Stimulated activated CD8-positive, alpha-beta memory T cell treated with anti-CD3 and anti-CD28 coated beads, Interleukin-12 subunit alpha, Interleukin-12 subunit beta, amount 100 ng/mL, for 24 hours (primary cell): ENCODE measurements around the gene RPUSD1.
A peak's percentile ranks its signal among the peaks of the same experiment; 100 is the strongest.
"Not testable (repeated sequence)": the region's sequence is repeated elsewhere in the genome, so short reads cannot be mapped to it uniquely, and the experiment has no call there.

Experiments used
- DNase-seq: peaks from one replicate; pipeline ENCODE4 v3.0.0-alpha.2; 2020; ENCODE audit errors: extremely low read depth

RPUSD1 gene

DNA sequence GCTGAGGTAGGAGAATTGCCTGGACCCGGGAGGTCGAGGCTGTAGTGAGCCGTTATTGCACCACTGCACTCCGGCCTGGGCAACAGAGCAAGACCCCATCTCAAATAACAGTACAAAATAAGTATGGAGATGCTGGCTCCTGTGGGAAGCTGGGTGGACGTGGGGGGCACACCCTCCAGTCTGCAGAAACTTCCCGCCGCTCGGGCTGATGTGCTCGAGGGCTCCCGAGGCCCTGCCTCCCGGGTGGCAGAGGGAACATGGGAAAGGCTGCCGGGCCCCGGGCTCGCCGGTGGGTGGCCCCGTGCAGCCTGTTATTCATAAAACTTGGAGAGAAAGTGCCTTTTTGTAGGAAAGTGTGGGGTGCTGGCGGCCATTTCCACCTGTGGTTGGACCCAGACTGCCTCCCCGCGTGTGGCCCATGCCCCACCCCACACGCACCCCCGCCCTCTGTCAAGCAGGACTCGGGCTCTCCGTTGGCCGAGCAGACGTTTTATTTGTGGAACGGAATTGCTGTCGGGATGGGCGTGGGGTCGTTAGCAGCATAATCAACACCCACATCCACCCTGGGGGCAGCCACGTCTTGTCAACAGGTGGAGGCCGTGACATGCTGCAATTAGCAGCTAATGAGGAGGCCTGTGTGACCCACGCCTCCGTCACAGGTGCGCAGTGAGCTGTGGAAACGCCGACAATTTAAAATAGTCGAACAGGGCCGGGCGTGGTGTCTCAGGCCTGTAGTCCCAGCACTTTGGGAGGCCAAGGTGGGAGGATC lies 40.0 kb downstream of the RPUSD1 start:
- no peak for DNase-seq

DNA sequence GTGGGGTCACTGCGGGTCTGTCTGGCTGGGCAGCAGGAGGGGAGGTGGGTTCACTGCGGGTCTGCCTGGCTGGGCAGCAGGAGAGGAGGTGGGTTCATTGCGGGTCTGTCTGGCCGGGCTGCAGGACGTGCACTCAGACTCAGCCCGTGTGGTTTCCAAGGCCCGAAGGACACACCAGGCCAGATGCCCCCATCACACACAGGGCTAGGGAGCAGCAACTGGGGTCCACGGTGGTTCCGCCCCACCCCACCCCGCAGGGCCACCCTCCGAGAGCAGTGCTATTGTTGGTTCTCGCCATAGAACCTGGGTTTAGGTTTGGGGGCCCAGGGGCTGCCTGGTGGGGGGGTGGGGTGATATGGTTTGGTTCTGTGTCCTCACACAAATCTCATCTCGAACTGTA lies 41.5 kb downstream of the RPUSD1 start:
- no peak for DNase-seq

DNA sequence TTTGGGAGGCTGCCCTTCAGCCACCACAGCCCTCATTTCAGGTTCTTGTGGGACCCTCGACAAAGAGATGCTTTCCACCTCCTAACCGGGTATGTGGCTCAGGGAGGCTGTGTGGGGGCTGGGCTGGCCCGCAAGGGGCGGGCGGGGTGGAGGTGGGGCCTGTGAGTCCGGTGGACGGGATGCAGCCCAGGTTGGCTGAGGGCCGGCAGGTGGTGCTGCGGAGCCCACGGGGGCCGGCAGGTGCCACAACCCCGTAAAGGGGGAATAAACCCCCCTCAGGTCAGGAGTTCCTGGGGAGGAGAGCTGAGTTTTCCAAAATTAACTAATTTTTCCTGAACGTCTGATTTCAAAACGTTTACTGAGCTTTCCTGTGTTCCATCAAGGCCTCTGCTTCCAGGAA lies 42.4 kb downstream of the RPUSD1 start:
- no peak for DNase-seq

DNA sequence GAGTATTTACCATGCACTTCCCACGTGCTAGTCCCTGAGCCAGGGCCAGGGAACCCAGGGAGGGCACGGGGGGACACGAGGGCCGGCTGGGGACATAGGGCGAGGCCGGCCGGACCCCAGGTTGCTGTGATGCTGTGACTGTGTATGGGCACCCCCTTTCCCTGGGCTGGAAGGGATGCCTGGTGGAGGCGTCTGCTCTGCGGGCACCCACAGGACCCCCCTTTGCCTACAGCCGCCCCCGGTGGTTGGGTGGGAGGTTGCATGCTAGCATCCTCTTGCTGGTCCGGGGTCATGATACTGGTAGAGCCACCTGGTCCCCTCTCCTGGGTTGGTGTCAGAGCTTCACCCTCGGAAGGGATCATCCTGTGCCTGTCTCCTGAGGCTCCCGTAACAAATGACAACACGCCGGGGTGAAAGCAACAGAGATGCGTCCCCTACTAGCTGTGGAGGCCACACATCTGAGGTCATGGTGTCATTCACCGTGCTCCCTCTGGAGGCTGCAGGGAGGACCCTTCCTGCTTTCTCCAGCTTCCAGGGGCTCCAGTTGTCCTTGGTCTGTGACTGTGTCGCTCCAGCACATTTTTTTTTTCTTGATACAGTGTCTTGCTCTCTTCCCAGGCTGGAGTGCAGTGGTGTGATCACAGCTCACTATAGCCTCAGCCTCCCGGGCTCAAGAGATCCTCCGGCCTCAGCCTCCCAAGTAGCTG lies 44.2 kb downstream of the RPUSD1 start:
- DNase-seq: no peak

DNA sequence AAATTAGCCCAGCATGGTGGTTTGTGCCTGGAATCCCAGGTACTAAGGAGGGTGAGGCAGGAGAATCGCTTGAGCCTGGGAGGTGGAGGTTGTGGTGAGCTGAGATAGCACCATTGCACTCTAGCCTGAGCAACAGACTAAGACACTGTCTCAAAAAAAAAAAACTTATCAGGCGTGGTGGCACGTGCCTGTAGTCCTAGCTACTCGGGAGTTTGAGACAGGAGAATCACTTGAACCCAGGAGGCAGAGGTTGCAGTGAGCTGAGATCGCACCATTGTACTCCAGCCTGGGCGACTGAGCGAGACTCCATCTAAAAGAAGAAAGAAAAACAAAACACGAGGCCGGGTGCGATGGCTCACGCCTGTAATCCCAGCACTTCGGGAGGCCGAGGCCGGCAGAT lies 45.3 kb downstream of the RPUSD1 start:
- not testable (repeated sequence) for DNase-seq

DNA sequence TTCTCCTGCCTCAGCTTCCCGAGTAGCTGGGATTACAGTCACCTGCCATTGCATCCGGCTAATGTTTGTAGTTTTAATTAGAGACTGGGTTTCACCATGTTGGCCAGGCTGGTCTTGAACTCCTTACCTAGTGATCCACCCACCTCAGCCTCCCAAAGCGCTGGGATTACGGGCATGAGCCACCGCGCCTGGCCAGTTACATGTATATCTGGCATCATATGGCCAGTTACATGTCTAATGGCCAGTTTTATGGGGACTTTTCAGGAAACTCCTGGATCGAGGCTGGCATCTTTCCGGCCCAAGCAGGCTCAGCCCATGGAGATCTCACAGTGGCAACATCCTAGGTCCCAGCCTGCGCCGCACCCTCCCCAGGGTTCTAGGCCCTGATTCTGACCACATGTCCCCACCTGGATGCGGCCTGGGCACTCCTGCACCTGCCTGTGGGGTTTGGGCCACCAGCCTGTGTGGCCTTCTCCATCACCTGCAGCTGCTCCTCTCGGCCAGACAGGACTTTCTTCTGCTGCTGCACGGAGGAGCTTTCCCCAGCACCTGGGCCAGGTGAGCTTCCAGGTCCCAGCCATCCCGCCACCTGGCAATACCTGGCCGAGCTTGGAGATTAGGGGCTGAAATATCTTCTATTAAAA lies 46.1 kb downstream of the RPUSD1 start:
- DNase-seq: no peak

DNA sequence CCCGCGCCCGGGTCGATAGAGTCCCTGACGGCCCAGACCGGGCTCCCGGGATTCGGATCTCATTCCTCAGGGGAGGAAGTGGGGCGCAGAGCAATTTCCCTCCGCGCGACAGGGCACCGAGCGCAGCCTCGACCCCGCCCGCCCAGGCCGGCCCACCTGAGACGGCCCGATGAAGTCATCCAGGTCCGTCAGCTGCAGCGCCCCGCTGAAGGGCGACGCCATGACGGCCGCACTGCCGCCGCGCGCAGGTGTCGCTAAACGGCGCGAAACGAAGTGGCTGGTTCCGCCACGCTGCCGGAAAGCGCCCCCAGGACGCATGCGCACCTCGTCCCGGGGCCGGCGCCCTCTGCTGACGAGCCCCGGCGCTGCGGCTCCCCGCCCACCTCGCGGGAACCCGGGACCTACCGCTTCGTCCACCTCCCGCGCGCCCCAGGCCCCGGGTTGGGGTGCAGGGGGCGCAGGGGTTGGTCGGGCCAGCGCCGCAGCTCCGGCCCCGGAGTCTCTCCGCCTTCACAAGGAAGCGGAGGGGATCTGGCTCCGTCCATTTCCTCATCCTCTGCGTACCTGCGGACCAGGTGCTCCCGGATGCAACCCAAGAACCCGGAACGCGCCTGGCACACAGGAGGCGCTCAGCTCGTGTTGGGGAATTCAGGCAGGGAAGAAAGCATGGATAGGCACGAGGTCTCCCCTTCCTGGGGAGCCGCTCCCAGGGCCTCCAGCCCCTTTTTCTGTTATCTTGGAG lies 47.2 kb downstream of the RPUSD1 start, which contains the start of gene CIAO3:
Gene CIAO3, minus strand, starts transcription at position 234 of the 742 bp plus-strand sequence. Its CDS starts 12 bp downstream, at position 222.
- DNase-seq: peak; percentile 78

DNA sequence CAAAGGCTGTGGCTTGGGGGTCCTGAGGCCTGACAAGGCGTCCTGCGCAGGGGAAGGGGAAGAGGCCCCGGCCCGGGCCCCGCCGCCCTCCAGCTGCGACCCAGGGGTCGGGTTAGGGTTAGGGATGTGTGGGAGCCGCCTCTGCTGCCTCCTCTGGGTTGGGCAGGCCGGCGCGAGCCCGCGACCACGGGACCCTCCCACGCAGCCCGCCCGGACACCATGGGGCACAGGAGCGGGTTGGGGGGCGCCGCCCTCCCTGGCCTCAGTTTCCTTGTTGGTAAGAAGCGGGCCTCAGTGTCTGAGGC lies 47.8 kb downstream of the RPUSD1 start:
- no peak for DNase-seq

DNA sequence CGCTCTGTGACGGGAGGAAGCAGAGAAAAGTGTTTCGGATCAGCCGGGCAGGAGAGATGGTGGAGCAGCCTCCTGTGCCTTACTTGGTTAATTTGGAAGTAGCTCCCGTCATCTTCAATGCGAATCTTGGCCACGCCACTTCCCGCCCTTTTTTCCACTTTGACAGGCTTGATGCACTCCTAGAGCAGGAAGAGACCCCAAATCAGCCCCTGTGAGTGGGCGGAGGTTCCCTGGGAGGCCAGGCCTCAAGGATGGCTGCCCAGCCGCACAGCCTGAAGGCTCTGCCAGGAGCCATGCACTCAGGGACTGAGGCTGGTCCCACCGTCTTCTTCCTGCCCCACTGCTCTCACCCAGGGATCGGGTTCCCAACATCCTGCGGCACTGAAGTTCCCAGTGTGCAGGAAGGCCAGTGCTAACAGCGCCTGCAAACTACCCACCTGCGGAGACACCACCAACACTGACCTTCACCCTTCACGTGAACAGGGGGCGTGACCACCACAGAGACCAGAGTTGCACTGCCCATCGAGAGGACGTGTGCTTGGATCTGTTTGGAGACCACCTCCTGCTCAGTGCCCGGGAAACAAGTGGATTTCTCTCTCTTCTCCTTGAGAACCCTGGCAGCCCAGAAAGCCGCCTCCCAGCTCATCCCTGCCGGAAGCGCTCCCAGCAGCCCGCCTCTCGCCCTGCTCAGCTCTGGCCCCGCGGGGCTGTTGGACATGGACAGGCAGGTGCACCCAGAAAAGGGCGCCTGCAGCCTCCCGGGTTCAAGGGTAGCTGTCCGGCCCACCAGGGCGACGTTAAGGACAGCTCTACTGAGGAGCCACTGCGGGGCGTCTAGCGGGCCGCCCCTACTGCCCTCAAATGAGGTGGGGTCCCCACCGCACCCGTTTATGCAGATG lies 48.4 kb downstream of the RPUSD1 start:
- DNase-seq: no peak

DNA sequence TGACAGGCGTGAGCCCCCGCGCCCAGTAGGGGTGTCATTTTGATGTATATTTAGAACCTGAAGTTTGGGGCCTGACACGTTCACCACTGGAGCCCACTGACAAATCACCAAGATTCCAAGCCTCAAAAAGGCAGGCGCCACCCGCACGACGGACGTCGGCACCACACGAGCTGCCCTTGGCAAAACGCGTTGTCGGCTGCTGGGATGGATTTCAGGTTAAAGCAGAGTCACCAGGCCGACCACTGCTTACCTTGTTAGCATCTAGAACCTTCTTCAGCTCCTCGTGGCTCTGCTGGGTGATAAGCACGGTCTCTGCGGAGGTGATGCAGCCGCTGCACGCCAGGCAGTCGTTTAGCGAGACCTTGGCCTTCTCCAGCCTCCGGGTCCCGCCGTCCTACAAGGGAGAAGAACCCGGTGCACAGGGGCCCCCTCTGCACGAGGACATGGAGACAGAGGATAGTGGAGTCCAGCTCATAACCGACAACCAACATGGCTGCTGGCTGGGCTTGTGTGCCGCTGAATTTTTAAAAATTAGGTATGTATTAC lies 51.2 kb downstream of the RPUSD1 start:
- DNase-seq: no peak

DNA sequence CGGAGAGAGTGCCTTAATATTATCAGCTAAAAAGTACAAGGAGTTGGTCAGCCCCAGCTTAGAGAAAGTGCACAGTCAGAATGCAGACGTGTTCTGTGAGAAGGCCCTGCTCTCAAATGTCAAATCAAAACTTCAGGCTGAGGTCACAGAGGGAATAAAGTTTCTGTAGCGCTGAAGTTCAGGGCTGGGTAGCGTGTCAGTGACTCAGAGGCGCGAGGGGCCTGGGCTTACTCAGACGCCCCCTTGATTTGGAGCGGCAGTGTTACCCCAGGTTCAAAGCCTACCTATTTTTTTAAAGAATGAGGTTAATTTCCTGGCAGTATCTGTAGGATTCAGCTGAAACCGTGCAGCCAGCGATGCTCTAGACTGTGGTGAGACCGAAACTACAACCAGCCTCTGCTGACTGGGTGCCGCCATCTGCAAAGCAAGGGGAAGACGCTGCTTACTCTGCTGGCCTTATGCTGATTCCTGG lies 52.2 kb downstream of the RPUSD1 start:
- no peak for DNase-seq

DNA sequence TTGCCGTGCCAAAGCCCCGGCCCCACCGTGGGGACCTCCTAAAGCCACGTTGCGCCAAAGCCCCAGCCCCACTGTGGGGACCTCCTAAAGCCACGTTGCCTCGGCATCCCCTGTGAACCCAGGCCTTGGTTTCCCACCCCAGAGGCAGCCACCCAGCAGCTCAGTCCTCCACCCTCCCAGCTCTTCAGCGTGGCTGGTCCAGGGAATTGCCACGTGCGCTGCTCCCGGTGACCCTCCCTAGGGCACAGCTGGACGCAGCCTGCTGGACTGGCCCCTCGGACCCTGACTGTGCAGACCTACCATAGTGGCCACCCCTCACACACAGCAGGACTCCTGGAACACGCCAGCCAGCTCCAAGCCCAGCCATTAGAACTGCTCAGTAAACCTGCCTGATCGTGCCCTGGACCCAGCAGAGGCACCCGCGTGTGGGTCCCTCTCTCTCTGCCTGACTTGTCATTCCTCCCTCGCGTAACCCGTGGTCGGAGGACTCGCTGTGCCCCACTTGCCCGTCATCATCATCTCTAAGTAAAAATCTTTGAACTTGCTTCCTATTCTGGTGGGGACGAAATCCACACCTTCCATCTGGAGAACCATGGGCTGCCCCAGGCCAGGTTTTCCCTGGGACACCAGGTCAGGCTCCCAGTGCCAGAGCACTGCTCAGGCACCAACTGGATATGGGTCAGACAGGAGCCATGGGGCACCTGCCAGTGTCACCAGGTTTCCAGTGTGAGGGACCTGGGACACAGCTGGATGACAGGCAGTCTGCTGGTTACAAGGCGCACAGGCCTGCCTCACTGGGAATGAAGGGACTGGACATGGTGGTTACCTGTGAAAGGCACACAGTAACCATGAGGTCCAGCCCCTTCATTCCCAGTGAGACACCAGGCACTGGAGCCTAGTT lies 53.0 kb downstream of the RPUSD1 start:
- DNase-seq: no peak
